ENCODE data around the gene ETFB.

The ETFB gene

GRCh38 chr19:51387924-51388389 lies 21.8 kb upstream of the ETFB start, which contains the start of gene LIM2:
LIM2 (minus strand) TSS chr19:51387974; CDS start chr19:51387443, 531 bp downstream.
- DNase-seq (ENCODE audit: extremely low read depth, low read depth), result no peak
- TF ChIP-seq CTCF (IDR thresholded peaks at IDR 0.05; ENCODE audit: low read depth, low read length, missing control alignments), result no peak

DNA sequence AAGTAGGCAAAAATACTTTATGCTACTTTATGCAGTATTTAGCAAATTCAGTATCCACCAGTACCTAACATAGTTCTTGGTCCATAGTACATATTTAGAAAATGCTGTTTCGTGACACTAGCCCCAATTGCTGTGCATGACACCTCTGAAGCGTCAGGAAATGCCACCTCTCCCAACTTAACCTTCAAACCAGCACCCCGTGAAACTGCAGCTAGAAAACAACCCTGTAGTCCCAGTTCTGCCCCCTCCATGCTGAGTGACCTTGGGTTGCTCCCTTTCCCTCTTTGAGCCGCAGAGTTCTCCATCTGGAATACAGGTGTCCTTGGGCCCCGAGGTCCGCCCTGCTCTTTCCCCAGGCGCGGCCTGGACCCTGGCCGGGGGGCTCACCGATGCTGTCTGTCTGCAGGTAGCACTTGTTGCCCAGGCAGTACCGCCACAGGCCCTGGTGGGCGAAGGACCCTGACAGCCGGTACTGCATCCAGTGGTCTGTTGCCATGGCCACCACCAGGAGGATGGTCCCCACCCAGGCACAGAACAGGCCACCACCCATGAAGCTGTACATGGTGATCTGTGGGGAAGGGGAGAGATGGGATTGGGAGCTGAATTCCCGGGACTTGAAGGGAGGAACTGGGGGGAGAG lies 20.8 kb upstream of the ETFB start:
- no peak overlapping the region for H3K4me3 ChIP-seq (replicated peaks; ENCODE audit: low read depth, low read length)
- TF ChIP-seq CTCF (IDR thresholded peaks at IDR 0.05; ENCODE audit: low read depth, low read length, missing control alignments), result no peak
- DNase-seq (ENCODE audit: extremely low read depth, low read depth), result no peak

More at GRCh38 chr19:51387924-51388389, 21.8 kb upstream of the ETFB start, which contains the start of gene LIM2:
- H3K4me3 ChIP-seq (replicated peaks; ENCODE audit: low read depth, low read length), result no peak within 1 kb of the TSS

DNA sequence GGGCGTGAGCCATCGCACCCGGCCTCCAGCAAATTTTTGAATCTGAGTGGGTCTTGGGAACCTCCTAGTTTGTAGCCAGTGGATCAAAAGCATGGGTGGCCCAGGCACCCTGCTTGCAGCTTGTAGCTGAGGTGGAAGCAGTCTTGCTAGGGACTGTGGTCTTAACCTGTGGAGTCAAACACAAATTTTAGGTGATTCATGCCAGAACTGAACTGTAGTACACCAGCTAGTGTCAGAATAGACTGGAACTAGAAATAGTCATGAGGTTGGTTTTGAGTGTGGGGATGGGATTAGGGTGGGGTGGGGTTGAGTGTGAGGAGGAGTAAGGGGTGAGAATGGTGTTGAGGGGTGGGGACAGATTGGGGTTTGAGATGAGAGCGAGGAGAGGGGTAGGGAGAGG lies 15.8 kb upstream of the ETFB start:
- no peak overlapping the region for H3K4me3 ChIP-seq (replicated peaks; ENCODE audit: low read depth, low read length)
- TF ChIP-seq CTCF (IDR thresholded peaks at IDR 0.05; ENCODE audit: low read depth, low read length, missing control alignments), result no peak
- no peak for DNase-seq (ENCODE audit: extremely low read depth, low read depth)

- no peak for TF ChIP-seq CTCF (IDR thresholded peaks at IDR 0.05; ENCODE audit: low read depth, low read length, missing control alignments)
- no peak for DNase-seq (ENCODE audit: extremely low read depth, low read depth)
- no peak overlapping the region for H3K4me3 ChIP-seq (replicated peaks; ENCODE audit: low read depth, low read length)
These were observed 14.2 kb upstream of the ETFB start for GRCh38 chr19:51380379-51380778.

- DNase-seq (ENCODE audit: extremely low read depth, low read depth), result no peak
- H3K4me3 ChIP-seq (replicated peaks; ENCODE audit: low read depth, low read length), result no peak overlapping the region
- no peak for TF ChIP-seq CTCF (IDR thresholded peaks at IDR 0.05; ENCODE audit: low read depth, low read length, missing control alignments)
These were observed 11.2 kb upstream of the ETFB start for GRCh38 chr19:51377422-51377821.

GRCh38 chr19:51375504-51376221 lies 9.5 kb upstream of the ETFB start:
- H3K4me3 ChIP-seq (replicated peaks; ENCODE audit: low read depth, low read length), result no peak overlapping the region
- no peak for DNase-seq (ENCODE audit: extremely low read depth, low read depth)
- no peak for TF ChIP-seq CTCF (IDR thresholded peaks at IDR 0.05; ENCODE audit: low read depth, low read length, missing control alignments)
